Ecto neural progenitor cell (in vitro differentiated cells): ENCODE measurements around the gene PTPRG.
"Not testable (repeated sequence)": the region's sequence is repeated elsewhere in the genome, so short reads cannot be mapped to it uniquely, and the experiment has no call there.

Experiments used
- DNase-seq: peaks from one replicate; pipeline ENCODE4 v3.0.0-alpha.2; 2018; ENCODE audit warnings: low spot score

PTPRG gene

GRCh38 chr3:62011666-62012065 lies 450.3 kb downstream of the PTPRG start:
- DNase-seq: no peak

- no peak for DNase-seq
These were observed 452.6 kb downstream of the PTPRG start for GRCh38 chr3:62013951-62014350.

GRCh38 chr3:62015111-62015510 lies 453.7 kb downstream of the PTPRG start:
- DNase-seq: no peak

GRCh38 chr3:62019906-62020305 lies 458.5 kb downstream of the PTPRG start:
- DNase-seq: no peak

- DNase-seq: no peak
These were observed 459.3 kb downstream of the PTPRG start for GRCh38 chr3:62020706-62021105.

GRCh38 chr3:62022312-62022711 lies 460.9 kb downstream of the PTPRG start:
- no peak for DNase-seq

GRCh38 chr3:62024882-62025281 lies 463.5 kb downstream of the PTPRG start:
- no peak for DNase-seq

GRCh38 chr3:62025913-62026312 lies 464.5 kb downstream of the PTPRG start:
- no peak for DNase-seq

- DNase-seq: no peak
These were observed 465.9 kb downstream of the PTPRG start for GRCh38 chr3:62027241-62027640.

- no peak for DNase-seq
These were observed 466.4 kb downstream of the PTPRG start for GRCh38 chr3:62027796-62028195.

GRCh38 chr3:62028236-62028635 lies 466.9 kb downstream of the PTPRG start:
- no peak for DNase-seq

GRCh38 chr3:62032738-62033137 lies 471.4 kb downstream of the PTPRG start:
- DNase-seq: no peak

GRCh38 chr3:62035402-62036057 lies 474.2 kb downstream of the PTPRG start:
- no peak for DNase-seq

GRCh38 chr3:62036726-62037125 lies 475.4 kb downstream of the PTPRG start:
- no peak for DNase-seq

- not testable (repeated sequence) for DNase-seq
These were observed 477.4 kb downstream of the PTPRG start for GRCh38 chr3:62038798-62039197.

- no peak for DNase-seq
These were observed 478.2 kb downstream of the PTPRG start for GRCh38 chr3:62039586-62039985.

- DNase-seq: no peak
These were observed 480.3 kb downstream of the PTPRG start for GRCh38 chr3:62041681-62042080.

- no peak for DNase-seq
These were observed 483.6 kb downstream of the PTPRG start for GRCh38 chr3:62044874-62045411.

- no peak for DNase-seq
These were observed 485.0 kb downstream of the PTPRG start for GRCh38 chr3:62046326-62046725.

- no peak for DNase-seq
These were observed 487.2 kb downstream of the PTPRG start for GRCh38 chr3:62048577-62048976.

- no peak for DNase-seq
These were observed 487.7 kb downstream of the PTPRG start for GRCh38 chr3:62049033-62049432.

- DNase-seq: no peak
These were observed 490.1 kb downstream of the PTPRG start for GRCh38 chr3:62051506-62051905.

GRCh38 chr3:62052331-62052730 lies 491.0 kb downstream of the PTPRG start:
- DNase-seq: no peak

- no peak for DNase-seq
These were observed 495.3 kb downstream of the PTPRG start for GRCh38 chr3:62056658-62057057.
